H1 (cell line): ENCODE measurements around the gene TMEM221. TPM values are rescaled to one million over a fixed set of nuclear protein-coding genes. Genes with fewer than 3 reads are reported as not detected.

ENCODE experiments used
- CBX8 ChIP-seq: fragments of 300-800, 300-1000 bp; sonication (generic); IDR thresholded peaks from 2 replicates; pipeline ENCODE4 v1.7.1; 2016; ENCODE audit warnings: low read depth, low read length, borderline replicate concordance
- CREB1 ChIP-seq: IDR thresholded peaks from 2 replicates; pipeline ENCODE4 v1.6.1; 2012; ENCODE audit warnings: inconsistent platforms
- HDAC2 ChIP-seq, 2 experiments: fragments of 300-600 bp in 1 of 2; sonication (generic) in 1 of 2; IDR thresholded peaks; 2 replicates each; pipeline ENCODE4 v1.6.1; 2011 to 2012; ENCODE audit warnings: low read depth in 2 of 2, low read length in 2 of 2, mild to moderate bottlenecking in 2 of 2, moderate library complexity in 2 of 2, borderline replicate concordance in 1 of 2, inconsistent platforms in 1 of 2
- JUN ChIP-seq: IDR thresholded peaks from 2 replicates; pipeline ENCODE4 v1.6.1; 2011; ENCODE audit warnings: low read depth, mild to moderate bottlenecking, improper control_type of control experiment, low read length
- MAX ChIP-seq: IDR thresholded peaks from 2 replicates; pipeline ENCODE4 v1.6.1; 2012; ENCODE audit warnings: inconsistent platforms
- polyA plus RNA-seq, 7 experiments: library from polyadenylated mRNA; depleted of rRNA in 3 of 7; stranded (reverse) in 5 of 7; unstranded in 2 of 7; fragments of >200 nt in 5 of 7; fragments of 200-250 nt in 2 of 7; gene quantifications; 1 replicate in 5 of 7; 2 replicates in 1 of 7; 4 replicates in 1 of 7; pipeline versions ENCODE4 v1.2.1 to v1.2.3, GENCODE V29; 2011 to 2013; ENCODE audit warnings: missing spikeins in 2 of 7, mixed read lengths in 2 of 7
- total RNA-seq: library from RNA; stranded (reverse); fragmentation: NEBNext Ultra II Directional; extraction: Animal tissue kit (Norgen Biotek cat#: 25700); gene quantifications from 2 replicates; pipeline ENCODE4 v1.2.1, GENCODE V29; 2021

The TMEM221 gene
- total and polyA plus RNA-seq, 2 of the 8 experiments (the other 6 are each of a cell fraction or from before 2014, with no cell fraction given) = 1.4 to 2.0 TPM

GRCh38 chr19:17469481-17470067 lies 21.1 kb upstream of the TMEM221 start (continued):
- 0 out of 4 replicates have a peak, but pooled peaks of 1 of the 2 experiments have one; percentile 11 for TF ChIP-seq HDAC2 (IDR thresholded peaks at IDR 0.05; ENCODE audit: borderline replicate concordance in 1 of 2, low read depth in 2 of 2, low read length in 2 of 2)
- TF ChIP-seq MAX = peak; percentile 94
- TF ChIP-seq JUN = no peak
- no peak for TF ChIP-seq CBX8
- TF ChIP-seq CREB1 = 0 out of 2 replicates have a peak, but pooled peaks have one; percentile 19
